Thyroid gland (tissue), 4 donors: ENCODE data around the gene SP110.

Experiments
- POLR2A ChIP-seq, 2 donors: fragments of 450-650 bp; IDR thresholded peaks; one replicate each; pipeline ENCODE4 v1.6.1; 2017; ENCODE audit warnings: antibody characterized with exemption in 2 of 2, mild to moderate bottlenecking in 2 of 2, moderate library complexity in 1 of 2
- TF ChIP-seq, protein P1 (sequence below), 6 experiments: fragments of 200-600 bp in 3 of 6; fragments of 450-650 bp in 3 of 6; sonication (generic) in 3 of 6; IDR thresholded peaks; one replicate each; pipeline ENCODE4 v1.5.1; 2016 to 2019; ENCODE audit warnings: antibody characterized with exemption in 6 of 6, mild to moderate bottlenecking in 2 of 6, inconsistent platforms in 1 of 6, moderate library complexity in 1 of 6

- TF ChIP-seq POLR2A (IDR thresholded peaks at IDR 0.05) = no peak
- TF ChIP-seq, protein P1, sequence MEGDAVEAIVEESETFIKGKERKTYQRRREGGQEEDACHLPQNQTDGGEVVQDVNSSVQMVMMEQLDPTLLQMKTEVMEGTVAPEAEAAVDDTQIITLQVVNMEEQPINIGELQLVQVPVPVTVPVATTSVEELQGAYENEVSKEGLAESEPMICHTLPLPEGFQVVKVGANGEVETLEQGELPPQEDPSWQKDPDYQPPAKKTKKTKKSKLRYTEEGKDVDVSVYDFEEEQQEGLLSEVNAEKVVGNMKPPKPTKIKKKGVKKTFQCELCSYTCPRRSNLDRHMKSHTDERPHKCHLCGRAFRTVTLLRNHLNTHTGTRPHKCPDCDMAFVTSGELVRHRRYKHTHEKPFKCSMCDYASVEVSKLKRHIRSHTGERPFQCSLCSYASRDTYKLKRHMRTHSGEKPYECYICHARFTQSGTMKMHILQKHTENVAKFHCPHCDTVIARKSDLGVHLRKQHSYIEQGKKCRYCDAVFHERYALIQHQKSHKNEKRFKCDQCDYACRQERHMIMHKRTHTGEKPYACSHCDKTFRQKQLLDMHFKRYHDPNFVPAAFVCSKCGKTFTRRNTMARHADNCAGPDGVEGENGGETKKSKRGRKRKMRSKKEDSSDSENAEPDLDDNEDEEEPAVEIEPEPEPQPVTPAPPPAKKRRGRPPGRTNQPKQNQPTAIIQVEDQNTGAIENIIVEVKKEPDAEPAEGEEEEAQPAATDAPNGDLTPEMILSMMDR (IDR thresholded peaks at IDR 0.05) = no peak
Observed at GRCh38 chr2:230127195-230127594, 92.6 kb downstream of the SP110 start.
